Measurements from ENCODE around the gene ZDHHC8.

Gene ZDHHC8

GRCh38 chr22:20099099-20099711, 32.4 kb upstream of the ZDHHC8 start:
- DNase-seq: no peak

DNA sequence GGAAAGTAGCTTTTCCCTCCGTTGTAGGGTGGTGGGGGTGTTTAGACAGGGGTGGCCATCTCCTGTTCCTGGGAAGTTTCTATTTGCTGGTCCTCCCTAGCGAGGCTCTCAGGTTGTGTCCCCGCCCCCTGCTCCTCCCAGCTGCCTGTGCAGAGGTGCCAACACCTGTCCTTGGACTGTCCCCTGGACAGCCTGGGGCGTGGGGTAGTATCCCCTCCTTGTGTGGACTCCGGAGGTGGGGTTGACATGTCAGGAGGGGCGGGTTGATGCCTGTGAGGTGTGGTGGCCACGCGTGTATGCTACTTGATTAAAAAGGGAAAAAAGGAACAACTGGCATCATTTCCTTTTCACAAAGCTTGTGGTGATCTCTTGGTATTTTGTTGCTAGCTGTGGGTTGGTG, 30.0 kb upstream of the ZDHHC8 start:
- no peak for DNase-seq

- no peak for DNase-seq
Observed at GRCh38 chr22:20102203-20102780, 29.3 kb upstream of the ZDHHC8 start.

GRCh38 chr22:20105456-20106204, 26.0 kb upstream of the ZDHHC8 start:
- DNase-seq: no peak

DNA sequence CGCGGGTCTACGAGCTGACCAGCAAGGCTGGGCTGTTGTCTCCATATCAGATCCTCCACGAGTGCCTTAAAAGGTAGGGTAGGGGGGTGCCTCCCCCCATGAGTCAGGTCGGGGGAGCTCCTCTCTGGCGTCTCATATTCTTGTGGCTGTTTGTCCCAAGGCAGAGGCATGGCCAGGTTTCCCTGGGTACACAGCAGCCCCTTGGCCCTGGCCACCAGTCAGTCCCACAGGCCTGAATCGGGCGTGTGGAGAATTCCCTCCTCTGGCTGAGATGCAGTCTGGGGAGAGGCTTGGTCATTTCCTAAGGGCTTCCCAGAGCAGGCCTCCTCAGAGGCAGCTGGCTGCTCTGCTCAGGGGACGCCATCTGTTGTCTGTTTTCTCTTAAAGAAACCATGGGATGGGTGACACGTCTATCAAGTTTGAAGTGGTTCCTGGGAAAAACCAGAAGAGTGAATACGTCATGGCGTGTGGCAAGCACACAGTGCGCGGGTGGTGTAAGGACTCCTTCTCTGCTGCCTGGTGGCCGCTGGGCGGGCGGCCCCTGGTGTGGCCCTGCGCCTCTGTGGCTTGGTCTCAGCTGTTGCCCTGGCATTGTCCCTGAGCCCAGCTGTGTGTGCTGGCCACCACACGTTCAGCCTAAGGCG, 25.3 kb upstream of the ZDHHC8 start:
- DNase-seq: no peak

DNA sequence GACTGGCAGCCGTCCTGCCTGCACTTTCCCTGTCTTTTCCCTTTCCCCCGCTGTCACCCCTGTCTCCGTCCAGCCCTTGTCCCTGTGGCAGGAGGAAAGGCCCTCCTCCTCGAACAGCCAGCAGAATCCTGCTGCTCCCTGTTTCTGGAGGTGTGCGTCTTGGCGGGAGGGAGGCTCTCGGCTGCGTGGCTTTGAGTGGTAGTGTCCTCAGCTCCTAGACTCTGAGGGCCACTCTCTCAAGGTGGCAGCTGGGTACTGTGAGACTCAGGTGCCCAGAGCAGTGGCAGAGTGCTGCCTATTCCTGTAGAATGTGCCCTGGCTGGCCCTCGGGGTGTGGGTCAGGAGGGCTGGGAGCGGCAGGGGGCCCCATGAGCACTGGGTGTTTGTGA, 24.8 kb upstream of the ZDHHC8 start:
- DNase-seq: no peak

DNA sequence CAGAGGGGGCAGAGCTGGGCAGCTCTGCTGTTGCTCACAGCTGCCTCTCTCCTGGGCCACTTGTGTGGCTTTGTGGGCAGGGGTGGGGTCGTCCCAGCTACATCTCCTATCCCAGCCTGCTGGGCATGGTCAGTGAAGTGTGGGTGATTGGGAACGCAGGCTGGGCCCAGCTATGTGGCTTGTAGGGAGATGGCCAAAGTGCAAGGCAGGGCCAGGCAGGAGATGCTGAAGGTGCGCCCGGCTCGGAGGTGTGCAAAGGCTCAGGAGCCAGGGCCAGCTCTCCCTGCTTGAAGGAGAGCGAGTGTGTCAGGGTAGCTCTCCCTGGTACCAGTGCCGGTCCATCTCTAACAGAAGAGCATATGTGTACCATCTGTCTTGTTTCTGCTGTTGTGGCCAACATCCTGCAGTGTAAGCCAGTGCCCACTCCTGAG, 24.1 kb upstream of the ZDHHC8 start:
- no peak for DNase-seq

GRCh38 chr22:20107951-20108756, 23.4 kb upstream of the ZDHHC8 start:
- DNase-seq: no peak

- no peak for DNase-seq
Observed at GRCh38 chr22:20108757-20109230, 22.8 kb upstream of the ZDHHC8 start.

- no peak for DNase-seq
Observed at GRCh38 chr22:20109411-20110358, 21.9 kb upstream of the ZDHHC8 start.

GRCh38 chr22:20110359-20110985, 21.1 kb upstream of the ZDHHC8 start:
- no peak for DNase-seq

- peak in 1 of 4 experiments; percentile 25 for DNase-seq
Observed at GRCh38 chr22:20111045-20111688, 20.4 kb upstream of the ZDHHC8 start.

DNA sequence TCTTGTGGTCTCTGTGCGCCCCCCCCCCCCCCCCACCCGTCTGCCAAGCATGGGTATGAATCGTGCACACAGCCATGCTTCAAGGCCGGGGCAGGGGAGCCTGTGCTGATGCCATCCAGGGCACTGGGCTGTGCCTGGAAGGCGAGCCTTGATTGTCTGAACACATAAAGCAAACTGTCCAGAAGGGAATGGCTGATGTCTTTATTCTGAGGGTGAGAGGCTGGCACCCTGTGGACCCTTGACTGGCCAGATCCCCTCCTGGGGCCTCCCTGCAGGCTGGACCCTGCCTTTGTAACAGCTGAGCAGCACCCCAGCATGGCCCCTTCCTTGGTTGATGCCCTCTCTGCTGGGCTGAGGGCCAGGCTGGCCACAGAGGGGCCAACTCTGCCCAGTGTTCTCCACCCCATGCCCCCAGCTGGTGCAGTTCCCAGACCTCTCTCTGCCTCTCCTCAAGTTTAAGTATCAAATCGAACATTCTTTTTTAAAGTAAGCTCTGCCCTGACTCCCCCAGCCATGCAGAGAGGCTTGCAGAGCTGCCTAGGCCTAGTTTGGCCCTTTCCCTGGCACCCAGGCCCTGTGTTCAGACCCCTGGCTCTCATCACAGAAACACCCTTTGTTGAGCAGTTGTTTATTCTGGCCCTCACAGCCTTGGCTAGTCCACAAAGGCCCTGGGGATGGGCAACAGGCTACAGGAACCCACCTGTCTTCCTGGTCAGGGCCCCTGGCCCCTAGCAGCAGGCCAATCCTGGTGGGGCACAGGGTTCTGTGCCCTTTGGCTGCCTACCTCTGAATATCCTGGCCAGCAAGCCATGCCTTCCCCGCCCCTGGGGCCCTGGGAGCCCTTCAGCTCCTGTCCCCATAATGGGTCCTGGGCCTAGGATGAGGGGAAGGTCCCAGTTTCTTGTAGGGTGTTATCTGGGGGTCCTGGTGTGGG, 19.6 kb upstream of the ZDHHC8 start:
- no peak for DNase-seq

DNA sequence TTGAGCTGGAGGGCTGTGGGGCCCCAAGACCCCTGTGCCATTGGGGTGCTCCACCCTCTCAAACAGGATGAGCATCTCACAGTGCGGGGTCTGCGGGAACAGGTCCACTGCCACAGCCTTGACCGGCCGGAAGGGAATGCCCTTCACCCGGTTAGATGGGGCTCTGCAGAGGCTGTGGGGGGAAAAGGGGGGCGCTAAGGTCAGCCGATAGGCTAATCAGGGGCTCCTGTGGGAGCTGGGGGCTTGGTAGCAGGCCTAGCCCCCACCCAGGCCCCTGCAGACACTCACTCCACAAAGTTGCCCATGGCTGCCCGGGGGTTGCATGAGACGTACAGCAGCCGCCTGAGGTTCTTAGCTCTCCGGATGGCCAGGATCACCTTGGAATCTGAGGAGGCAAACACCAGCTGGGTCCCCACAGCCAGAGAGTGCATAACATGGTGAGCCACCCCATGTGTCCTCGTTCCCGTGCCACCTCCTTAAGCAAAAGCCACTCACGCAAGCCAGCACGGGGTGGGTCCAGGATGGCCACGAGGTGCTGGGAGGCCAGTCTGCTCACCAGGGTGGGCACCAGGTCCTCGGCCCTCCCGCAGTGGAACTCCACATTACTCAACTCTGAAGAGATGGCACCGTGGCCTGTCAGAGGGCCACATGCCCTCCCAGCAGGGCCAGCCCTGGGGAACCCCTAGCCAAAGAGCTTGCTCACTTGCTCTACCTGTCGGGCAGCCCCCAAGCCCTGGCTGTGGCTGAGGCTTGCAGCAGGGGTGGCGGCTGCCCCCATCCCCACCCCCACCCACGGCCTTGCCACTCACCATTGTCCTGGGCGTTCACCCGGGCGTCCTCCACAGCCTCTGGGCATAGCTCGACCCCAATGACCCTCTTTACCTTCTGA, 18.7 kb upstream of the ZDHHC8 start:
- no peak for DNase-seq

GRCh38 chr22:20113551-20114310, 17.9 kb upstream of the ZDHHC8 start:
- no peak for DNase-seq

DNA sequence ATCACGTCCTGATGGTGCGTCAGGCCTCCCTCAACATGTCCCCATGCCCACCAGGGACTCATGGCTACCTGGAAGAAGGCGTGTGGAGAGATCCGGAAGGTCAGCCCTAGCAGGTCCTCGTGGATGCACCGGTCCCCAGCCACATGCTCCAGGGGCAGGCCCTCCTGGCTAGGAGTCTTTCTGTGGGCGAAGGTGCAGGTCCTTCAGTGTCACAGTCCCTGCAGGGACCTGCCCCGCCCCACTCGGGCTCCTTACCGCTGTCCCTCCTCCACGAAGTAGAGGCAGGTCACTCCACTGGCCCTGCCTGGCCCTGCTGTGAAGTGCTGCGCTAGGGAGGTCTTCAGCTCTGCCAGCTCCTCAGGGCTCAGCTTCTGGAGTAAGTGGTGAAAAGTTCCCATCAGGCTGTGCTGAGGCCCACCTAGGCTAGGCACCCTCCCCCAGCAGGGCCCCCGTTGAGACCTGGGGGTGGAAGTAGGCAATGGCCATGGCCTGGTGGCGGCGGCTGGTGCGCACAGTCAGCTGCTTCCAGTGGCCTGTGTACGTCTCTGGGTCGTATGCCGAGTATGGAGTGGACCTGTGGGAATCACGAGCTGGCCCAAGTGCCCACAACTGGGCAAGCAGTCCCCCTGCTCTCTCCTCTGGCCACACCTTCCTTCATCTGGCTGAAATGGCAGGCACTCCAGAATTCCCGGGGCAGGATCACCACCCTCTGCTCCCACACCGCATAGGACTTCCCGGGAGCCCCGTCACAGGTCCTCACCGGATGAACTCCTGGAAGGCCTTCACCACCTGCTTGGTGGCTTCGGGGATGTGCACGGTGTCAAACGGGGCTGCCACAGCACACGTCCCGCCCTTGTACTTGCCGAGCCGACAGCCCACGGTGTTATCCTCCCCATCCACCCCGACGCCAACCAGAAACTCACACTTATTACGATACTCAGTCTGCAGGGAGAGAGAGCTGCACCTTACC, 16.8 kb upstream of the ZDHHC8 start:
- DNase-seq: no peak

All from activated CD4-positive, CD25-positive, alpha-beta regulatory T cell (primary cell).